Fibroblast of gingiva (primary cell): ENCODE data around the gene MST1.
"Not testable (repeated sequence)": the region's sequence is repeated elsewhere in the genome, so short reads cannot be mapped to it uniquely, and the experiment has no call there.

ENCODE experiments used
- DNase-seq: peaks from one replicate; pipeline ENCODE4 v3.0.0-alpha.2; 2011; ENCODE audit warnings: low read depth

Gene MST1

GRCh38 chr3:49700453-49701128 is 11.3 kb upstream of the MST1 start:
- DNase-seq: no peak

GRCh38 chr3:49700014-49700413 is 10.7 kb upstream of the MST1 start:
- no peak for DNase-seq

GRCh38 chr3:49699281-49699979 is 10.2 kb upstream of the MST1 start:
- peak; percentile 55 for DNase-seq

- DNase-seq: not testable (repeated sequence)
Measured at GRCh38 chr3:49695350-49696015, 6.2 kb upstream of the MST1 start.

GRCh38 chr3:49694409-49695070 is 5.3 kb upstream of the MST1 start:
- DNase-seq: not testable (repeated sequence)

- not testable (repeated sequence) for DNase-seq
Measured at GRCh38 chr3:49691481-49691880, 2.2 kb upstream of the MST1 start.

- DNase-seq: not testable (repeated sequence)
Measured at GRCh38 chr3:49690856-49691255, 1.6 kb upstream of the MST1 start.

GRCh38 chr3:49689908-49690624 is 792 bp upstream of the MST1 start:
- not testable (repeated sequence) for DNase-seq

GRCh38 chr3:49688338-49689045 is 782 bp downstream of the MST1 start:
- DNase-seq: not testable (repeated sequence)

- DNase-seq: not testable (repeated sequence)
Measured at GRCh38 chr3:49687424-49687795, 1.9 kb downstream of the MST1 start.

GRCh38 chr3:49686769-49687423 is 2.4 kb downstream of the MST1 start:
- peak; percentile 40 for DNase-seq

GRCh38 chr3:49686346-49686745 is 2.9 kb downstream of the MST1 start:
- not testable (repeated sequence) for DNase-seq

- not testable (repeated sequence) for DNase-seq
Measured at GRCh38 chr3:49685846-49686245, 3.4 kb downstream of the MST1 start.

GRCh38 chr3:49685103-49685502 is 4.2 kb downstream of the MST1 start:
- not testable (repeated sequence) for DNase-seq

- DNase-seq: not testable (repeated sequence)
Measured at GRCh38 chr3:49684453-49684852, 4.8 kb downstream of the MST1 start.

- no peak for DNase-seq
Measured at GRCh38 chr3:49683162-49683561, 6.1 kb downstream of the MST1 start.

- DNase-seq: no peak
Measured at GRCh38 chr3:49681543-49681942, 7.7 kb downstream of the MST1 start.

GRCh38 chr3:49681232-49681522 is 8.1 kb downstream of the MST1 start:
- DNase-seq: no peak

GRCh38 chr3:49680493-49681231 is 8.6 kb downstream of the MST1 start:
- no peak for DNase-seq

GRCh38 chr3:49675912-49676311 is 13.4 kb downstream of the MST1 start:
- no peak for DNase-seq
